Activated naive CD8-positive, alpha-beta T cell treated with anti-CD3 and anti-CD28 coated beads, Interleukin-2, amount 50 U/mL, for 24 hours (primary cell): ENCODE data around the gene CREB5.
"Not testable (repeated sequence)": the region's sequence is repeated elsewhere in the genome, so short reads cannot be mapped to it uniquely, and the experiment has no call there.

Experiments
- ATAC-seq: fragments of 150-1000 bp; cut with Tn5 transposase; one replicate; pipeline ENCODE4 v1.10.0; 2021
- DNase-seq: peaks from one replicate; pipeline ENCODE4 v3.0.0; 2021
- H3K27ac Mint-ChIP-seq: one replicate; pipeline ENCODE4 v1.8.0; 2021; ENCODE audit warnings: mild to moderate bottlenecking, mixed read lengths
- H3K27me3 Mint-ChIP-seq: one replicate; pipeline ENCODE4 v1.8.0; 2021; ENCODE audit warnings: mixed read lengths
- H3K36me3 Mint-ChIP-seq: one replicate; pipeline ENCODE4 v1.8.0; 2021; ENCODE audit warnings: low read depth, mixed read lengths
- H3K4me1 Mint-ChIP-seq: one replicate; pipeline ENCODE4 v1.8.0; 2021; ENCODE audit warnings: mixed read lengths
- H3K4me3 Mint-ChIP-seq: one replicate; pipeline ENCODE4 v1.8.0; 2021; ENCODE audit warnings: mild to moderate bottlenecking, moderate library complexity, mixed read lengths
- H3K9me3 Mint-ChIP-seq: one replicate; pipeline ENCODE4 v1.8.0; 2021; ENCODE audit warnings: mixed read lengths

The CREB5 gene

DNA sequence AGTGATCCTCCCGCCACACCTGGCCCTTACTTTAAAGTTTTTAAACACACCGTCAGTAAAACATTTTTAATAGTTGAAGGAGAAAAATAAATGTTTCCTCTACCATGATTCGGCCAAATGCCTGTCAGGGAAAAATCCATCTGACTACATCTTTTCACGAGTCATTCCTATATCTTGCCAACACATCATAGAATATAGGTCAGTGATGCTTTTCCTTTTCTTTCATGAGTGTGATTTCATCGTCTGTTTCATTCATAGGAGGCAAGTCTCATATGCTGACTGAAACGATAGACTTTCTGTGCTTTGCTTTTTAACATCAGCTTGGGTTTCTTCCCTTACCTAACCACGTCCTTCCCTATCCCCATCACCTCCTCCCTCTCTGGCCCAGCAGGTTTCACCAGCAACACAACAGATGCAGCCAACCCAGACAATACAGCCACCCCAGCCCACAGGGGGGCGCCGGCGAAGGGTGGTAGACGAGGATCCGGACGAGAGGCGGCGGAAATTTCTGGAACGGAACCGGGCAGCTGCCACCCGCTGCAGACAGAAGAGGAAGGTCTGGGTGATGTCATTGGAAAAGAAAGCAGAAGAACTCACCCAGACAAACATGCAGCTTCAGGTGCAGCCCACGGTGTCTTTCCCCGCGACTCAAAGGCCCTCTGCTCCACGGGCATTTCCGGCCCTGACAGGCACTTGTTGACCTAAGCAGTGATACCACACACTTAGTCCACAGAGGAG is 396.6 kb downstream of the CREB5 start:
- Mint-ChIP-seq H3K27ac (peak overlapping the region; percentile 23), H3K27me3 (no peaks in the 10 kb centered on the region), H3K9me3 (peaks cover 4% of the 10 kb centered on the region), H3K4me1 (peaks cover 3% of the 10 kb centered on the region), H3K4me3 (no peak overlapping the region), H3K36me3 (no peaks in the 10 kb centered on the region)
- DNase-seq (no peak), ATAC-seq (no peak)

DNA sequence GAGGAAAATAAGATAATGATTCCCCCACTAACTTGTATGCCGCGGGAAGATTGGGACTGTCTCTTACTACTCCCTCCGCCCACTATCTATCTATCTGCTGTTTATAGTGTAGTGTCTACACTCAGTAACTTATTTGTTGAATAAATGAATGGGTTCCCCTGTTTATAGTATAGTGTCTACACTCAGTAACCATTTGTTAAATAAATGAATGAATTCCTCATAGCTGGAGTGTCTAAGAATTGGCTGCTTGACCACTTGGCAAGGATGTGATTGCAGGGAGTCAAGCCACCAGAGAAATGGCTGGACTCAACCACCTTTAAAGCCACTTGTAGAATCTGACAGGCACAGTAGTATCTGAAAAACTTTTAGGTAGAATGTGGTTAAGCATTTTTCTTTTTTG is 398.7 kb downstream of the CREB5 start:
- Mint-ChIP-seq H3K27me3 (no peaks in the 10 kb centered on the region), H3K4me3 (no peak overlapping the region), H3K9me3 (no peaks in the 10 kb centered on the region), H3K36me3 (no peaks in the 10 kb centered on the region), H3K27ac (no peak overlapping the region), H3K4me1 (peaks cover 3% of the 10 kb centered on the region)
- ATAC-seq, result no peak
- no peak for DNase-seq

DNA sequence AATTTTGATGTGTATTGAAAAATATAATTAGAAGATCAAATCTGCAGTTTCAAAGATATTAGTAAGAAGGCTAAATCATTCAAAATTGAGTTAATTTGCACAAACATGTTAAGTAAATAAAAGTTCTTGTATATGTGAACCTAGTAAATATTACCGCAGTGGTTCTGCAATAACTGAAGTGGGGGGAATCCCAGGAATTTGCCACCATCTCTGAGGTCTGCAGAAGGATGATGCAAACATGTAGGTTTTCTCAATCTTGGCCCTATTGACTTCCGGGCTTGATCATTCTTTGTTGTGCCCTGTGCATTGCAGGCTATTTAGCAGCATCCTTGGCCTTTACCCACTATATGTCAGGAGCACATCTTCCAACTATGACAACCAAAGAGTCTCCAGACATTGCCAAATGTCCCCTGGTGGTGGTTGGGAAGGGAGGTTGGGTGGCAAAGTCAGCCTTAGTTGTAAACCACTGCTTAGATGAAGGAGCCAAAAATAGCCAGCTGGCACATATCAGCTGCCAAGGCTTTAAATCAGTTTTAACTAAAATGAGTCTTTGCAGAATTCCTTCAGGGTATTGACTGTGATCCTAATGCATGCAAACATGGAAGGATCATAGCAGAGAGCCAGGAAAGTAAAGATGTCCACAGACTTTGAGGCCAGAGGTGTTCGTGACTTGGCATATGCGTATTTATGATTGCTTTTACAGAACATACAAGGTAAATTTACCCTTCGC is 399.5 kb downstream of the CREB5 start:
- DNase-seq (no peak), ATAC-seq (no peak)
- H3K27ac Mint-ChIP-seq, result no peak overlapping the region
- peaks cover 5% of the 10 kb centered on the region for H3K4me1 Mint-ChIP-seq
- no peaks in the 10 kb centered on the region for H3K9me3 Mint-ChIP-seq
- no peak overlapping the region for H3K4me3 Mint-ChIP-seq
- H3K36me3 Mint-ChIP-seq, result no peaks in the 10 kb centered on the region
- no peaks in the 10 kb centered on the region for H3K27me3 Mint-ChIP-seq

DNA sequence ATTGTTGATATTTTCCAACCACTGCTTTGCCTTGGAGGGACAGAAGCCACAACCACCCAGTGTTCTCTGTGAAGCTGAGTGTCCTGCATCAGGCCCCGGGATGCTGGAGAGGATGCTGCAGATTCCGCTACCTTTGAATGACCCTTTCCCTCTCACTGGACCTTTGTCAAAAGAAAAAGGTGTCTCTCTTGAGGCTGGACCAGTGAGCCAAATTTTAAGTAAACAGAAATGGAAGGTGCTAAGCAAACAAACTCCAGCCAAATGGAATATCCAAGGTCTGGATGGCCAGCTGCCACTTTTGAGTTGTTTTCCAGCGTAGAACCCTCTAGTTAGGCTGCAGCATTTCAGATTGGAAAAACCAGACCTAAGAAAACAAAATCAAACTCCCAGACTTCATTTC is 400.3 kb downstream of the CREB5 start:
- no peaks in the 10 kb centered on the region for H3K36me3 Mint-ChIP-seq
- H3K27ac Mint-ChIP-seq, result no peak overlapping the region
- H3K9me3 Mint-ChIP-seq, result no peaks in the 10 kb centered on the region
- no peak overlapping the region for H3K4me3 Mint-ChIP-seq
- H3K27me3 Mint-ChIP-seq, result no peaks in the 10 kb centered on the region
- peaks cover 5% of the 10 kb centered on the region for H3K4me1 Mint-ChIP-seq
- DNase-seq, result no peak
- no peak for ATAC-seq

DNA sequence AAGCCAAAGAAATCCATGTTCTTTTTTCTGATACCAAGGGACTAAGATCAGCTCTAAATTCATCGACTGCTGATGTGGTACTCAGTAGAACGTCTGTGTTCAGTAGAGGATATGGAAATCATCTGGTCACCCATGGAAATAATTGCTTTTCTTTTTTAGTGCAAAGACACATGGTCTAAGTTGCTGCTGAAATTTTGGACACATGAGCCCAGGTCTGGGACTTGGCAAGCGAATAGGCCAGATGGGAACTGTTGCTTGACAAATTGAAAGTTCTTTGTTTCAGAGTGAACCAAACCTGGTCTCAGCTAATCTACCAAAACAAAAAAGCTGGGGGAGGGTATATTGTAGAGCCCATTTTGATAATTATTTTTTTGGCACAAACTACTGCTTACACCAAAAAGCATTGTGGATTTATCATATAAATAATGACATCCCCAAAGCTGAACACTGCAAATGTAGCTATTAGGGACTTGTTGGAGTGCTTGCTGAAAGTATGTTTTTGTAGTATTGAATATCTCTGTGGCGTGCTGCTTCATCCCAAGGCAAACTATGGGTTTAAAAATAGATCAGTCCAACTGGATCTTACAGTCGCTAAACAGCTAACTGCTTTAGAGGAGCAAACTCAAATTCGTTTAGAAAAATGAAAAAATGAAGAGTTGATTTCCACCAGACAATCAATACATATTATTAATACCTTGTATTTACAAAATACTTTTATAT is 401.1 kb downstream of the CREB5 start:
- ATAC-seq, result no peak
- Mint-ChIP-seq H3K27ac (no peak overlapping the region), H3K36me3 (no peaks in the 10 kb centered on the region), H3K4me1 (peaks cover 5% of the 10 kb centered on the region), H3K4me3 (no peak overlapping the region), H3K27me3 (no peaks in the 10 kb centered on the region), H3K9me3 (no peaks in the 10 kb centered on the region)
- no peak for DNase-seq

DNA sequence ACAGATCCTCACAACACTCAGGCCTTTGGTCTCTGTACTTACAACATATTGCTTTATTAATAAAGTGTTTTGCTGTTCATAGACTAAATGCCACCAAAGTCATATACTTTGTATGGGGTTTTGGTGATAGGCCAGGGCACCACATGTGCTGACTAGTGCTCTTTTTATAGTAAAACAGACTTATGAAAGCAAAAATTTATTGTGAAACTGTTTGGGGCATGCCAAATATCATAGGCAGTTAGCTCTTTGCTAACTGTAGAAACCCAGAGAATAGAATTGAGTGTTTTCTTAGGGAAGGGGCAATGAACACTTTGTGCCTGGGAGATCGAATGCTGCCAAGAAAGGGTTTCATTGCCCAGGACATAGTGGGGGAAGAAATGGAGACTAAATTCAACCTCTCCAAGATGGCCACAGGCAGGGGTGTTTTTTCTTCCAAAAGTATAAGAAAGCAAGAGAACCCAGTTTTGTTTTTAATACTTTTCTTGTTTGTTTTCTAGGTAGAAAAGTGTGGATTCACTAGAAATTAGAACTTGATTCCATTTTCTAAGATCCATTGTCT is 403.1 kb downstream of the CREB5 start:
- peaks cover 3% of the 10 kb centered on the region for H3K4me1 Mint-ChIP-seq
- ATAC-seq (no peak), DNase-seq (no peak)
- no peak overlapping the region for H3K27ac Mint-ChIP-seq
- H3K36me3 Mint-ChIP-seq, result no peaks in the 10 kb centered on the region
- H3K9me3 Mint-ChIP-seq, result no peaks in the 10 kb centered on the region
- H3K27me3 Mint-ChIP-seq, result no peaks in the 10 kb centered on the region
- H3K4me3 Mint-ChIP-seq, result no peak overlapping the region

DNA sequence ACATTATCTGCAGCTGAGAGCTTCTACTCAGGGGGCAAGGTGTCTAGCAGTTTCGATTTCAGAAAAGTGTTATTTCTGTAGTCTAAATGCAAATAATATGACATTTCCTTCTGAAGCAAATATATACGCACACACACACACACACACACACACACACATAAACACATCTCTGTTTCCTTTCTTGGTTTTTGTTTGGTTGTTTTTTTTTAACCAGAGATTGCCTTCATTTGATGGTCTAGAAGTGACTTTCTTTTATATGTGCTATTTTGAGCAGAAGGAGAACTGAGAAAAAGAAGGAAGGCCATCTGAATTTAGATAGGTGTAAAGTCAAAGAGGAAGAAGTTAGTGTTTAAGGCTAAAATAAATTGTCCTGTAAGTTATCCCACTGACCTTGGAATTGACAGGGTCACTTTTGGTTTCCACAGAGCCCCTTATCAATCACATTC is 403.6 kb downstream of the CREB5 start:
- Mint-ChIP-seq H3K27ac (no peak overlapping the region), H3K36me3 (no peaks in the 10 kb centered on the region), H3K4me3 (no peak overlapping the region), H3K27me3 (no peaks in the 10 kb centered on the region), H3K4me1 (peaks cover 3% of the 10 kb centered on the region), H3K9me3 (no peaks in the 10 kb centered on the region)
- no peak for DNase-seq
- no peak for ATAC-seq

DNA sequence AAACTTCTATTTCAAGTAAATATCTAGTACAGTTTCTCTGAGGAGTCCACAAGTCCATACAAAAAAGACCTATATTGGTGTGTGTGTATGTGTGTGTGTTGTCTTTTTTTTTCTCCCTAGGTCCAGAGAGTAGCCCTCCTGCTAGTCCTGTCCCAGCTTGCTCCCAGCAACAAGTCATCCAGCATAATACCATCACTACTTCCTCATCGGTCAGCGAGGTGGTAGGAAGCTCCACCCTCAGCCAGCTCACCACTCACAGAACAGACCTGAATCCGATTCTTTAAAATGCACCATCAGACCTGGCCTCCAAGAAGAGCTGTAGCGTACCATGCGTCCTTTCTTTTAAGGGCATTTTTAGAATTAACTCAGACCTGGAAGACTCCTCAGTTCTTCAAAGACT is 406.7 kb downstream of the CREB5 start:
- DNase-seq (no peak), ATAC-seq (no peak)
- Mint-ChIP-seq H3K9me3 (no peaks in the 10 kb centered on the region), H3K4me1 (peaks cover 3% of the 10 kb centered on the region), H3K27ac (no peak overlapping the region), H3K27me3 (peaks cover 2% of the 10 kb centered on the region), H3K36me3 (no peaks in the 10 kb centered on the region), H3K4me3 (no peak overlapping the region)

DNA sequence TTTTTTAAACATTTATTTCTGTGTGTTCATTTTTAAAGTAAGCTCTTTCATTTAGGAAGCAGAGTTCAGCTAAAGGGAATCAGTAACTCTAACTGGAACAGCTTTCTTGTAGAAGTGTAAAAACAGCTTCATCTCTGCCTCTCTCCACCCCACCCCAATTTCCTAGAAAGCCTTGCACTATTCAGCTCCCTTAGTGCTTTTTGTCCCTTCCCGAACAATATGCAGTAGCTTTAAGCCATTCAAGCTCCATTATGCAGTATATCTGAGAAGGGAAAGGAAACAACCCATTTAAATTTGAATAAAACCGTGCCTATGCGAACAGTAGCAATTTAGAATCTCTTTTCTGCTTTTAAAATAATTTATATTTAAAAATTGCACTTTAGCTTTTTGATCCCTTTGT is 411.3 kb downstream of the CREB5 start:
- Mint-ChIP-seq H3K4me3 (no peak overlapping the region), H3K36me3 (no peaks in the 10 kb centered on the region), H3K27ac (no peak overlapping the region), H3K4me1 (no peaks in the 10 kb centered on the region), H3K27me3 (peaks cover 16% of the 10 kb centered on the region), H3K9me3 (no peaks in the 10 kb centered on the region)
- DNase-seq, result no peak
- ATAC-seq, result no peak

DNA sequence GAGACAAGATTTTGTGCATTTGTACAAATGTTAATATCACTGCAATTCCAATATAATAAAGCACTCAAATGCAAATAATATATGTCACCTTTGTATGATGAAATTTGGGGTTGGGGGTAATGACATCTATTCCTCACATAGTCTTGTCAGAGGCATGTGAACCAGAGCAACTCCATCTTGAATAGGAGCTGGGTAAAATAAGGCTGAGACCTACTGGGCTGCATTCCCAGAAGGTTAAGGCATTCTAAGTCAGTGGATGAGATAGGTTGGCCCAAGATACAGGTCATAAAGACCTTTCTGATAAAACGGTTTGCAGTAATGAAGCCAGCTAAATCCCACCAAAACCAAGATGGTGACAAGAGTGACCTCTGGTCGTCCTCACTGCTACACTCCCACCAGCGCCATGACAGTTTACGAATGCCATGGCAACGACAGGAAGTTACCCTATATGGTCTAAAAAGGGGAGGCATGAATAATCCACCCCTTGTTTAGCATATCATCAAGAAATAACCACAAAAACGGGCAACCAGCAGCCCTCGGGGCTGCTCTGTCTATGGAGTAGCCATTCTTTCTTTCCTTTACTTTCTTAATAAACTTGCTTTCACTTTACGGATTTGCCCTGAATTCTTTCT is 413.6 kb downstream of the CREB5 start:
- H3K4me1 Mint-ChIP-seq, H3K27ac Mint-ChIP-seq, H3K4me3 Mint-ChIP-seq: not testable (repeated sequence)

DNA sequence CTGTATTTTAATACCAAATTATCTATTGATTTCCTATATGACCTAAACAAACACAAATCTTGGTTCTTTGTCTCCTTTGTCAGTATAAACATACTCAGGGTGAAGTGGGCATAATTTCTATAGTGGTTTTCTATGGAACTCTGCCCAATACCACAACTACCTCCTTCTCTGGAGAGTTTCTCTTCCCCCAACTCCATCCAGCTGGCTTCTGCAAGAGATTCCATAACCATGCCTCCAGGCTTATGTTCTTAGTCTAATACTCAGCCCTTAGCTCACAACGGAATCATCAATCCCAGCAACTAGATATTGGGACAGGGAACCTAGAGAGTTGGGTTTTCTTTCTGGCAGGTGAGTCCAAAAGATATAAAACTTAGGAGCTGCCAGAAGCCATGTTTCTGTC is 418.5 kb downstream of the CREB5 start:
- Mint-ChIP-seq H3K27ac (no peak overlapping the region), H3K36me3 (no peaks in the 10 kb centered on the region), H3K27me3 (peaks cover 11% of the 10 kb centered on the region), H3K4me3 (no peak overlapping the region), H3K9me3 (no peaks in the 10 kb centered on the region), H3K4me1 (no peaks in the 10 kb centered on the region)
- ATAC-seq (no peak), DNase-seq (no peak)

More for the DNA sequence above, 413.6 kb downstream of the CREB5 start:
- peaks cover 16% of the 10 kb centered on the region for H3K27me3 Mint-ChIP-seq
- not testable (repeated sequence) for H3K36me3 Mint-ChIP-seq, ATAC-seq, H3K9me3 Mint-ChIP-seq, DNase-seq

DNA sequence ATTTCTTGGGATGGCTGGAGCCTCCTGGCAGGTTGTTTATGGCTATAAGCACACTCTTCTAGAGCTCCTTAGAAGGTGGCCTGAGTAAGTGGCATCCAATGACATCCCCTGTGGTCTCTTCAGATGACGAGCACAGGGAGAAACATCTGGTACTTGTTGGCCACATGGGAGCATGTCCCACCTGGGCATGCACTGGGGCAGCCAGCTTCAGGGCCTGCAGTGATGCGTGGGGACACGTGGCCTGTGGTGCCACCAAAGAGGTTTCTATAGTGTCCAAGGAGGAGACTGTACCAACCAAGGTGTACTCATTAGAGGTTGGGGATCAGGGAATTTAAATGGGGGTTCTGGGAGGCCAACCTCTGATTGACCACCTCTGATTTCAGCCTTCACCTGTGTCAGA is 420.4 kb downstream of the CREB5 start:
- DNase-seq (no peak), ATAC-seq (no peak)
- Mint-ChIP-seq H3K9me3 (no peaks in the 10 kb centered on the region), H3K27ac (no peak overlapping the region), H3K4me1 (no peaks in the 10 kb centered on the region), H3K27me3 (peaks cover 2% of the 10 kb centered on the region), H3K4me3 (no peak overlapping the region), H3K36me3 (no peaks in the 10 kb centered on the region)

DNA sequence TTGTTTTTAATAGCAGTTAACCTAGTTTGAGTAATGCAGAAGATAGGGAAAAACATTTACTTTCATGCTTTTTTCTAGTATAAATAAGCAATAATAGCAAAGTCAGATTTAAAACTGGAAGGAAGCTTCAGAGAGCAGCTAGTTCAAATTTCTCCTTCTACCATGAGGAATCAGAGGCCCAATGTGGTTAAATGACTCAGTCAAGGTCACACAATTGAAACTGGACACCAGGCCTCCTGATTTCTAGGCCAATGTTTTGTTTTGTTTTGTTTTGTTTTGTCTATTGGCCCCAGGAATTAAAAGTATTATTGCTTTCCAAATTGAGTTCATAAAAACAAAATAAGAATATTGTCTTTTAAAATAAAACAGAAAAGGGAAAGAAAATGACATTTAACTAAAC is 423.5 kb downstream of the CREB5 start:
- no peak overlapping the region for H3K4me3 Mint-ChIP-seq
- H3K36me3 Mint-ChIP-seq, result no peaks in the 10 kb centered on the region
- DNase-seq (no peak), ATAC-seq (no peak)
- H3K27ac Mint-ChIP-seq, result no peak overlapping the region
- no peaks in the 10 kb centered on the region for H3K4me1 Mint-ChIP-seq
- H3K9me3 Mint-ChIP-seq, result no peaks in the 10 kb centered on the region
- no peaks in the 10 kb centered on the region for H3K27me3 Mint-ChIP-seq

DNA sequence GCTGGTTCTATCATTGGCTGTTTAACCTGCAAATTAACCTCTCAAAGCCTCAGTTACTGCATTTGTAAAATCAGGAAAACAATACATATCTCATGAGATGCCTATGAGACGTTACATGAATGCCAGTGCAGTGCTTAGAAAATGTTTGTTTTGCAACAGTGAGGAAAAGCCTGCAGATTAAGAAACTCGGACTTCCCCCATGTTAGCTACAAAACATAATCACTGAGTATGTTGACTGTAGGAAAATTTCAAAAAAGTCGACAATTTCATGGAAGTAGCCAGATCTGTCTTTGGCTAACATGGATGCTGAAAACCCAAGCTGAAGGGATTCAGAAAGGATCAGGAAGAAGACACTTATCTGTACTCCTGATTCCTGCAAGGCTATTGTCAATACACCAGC is 424.4 kb downstream of the CREB5 start:
- no peaks in the 10 kb centered on the region for H3K9me3 Mint-ChIP-seq
- no peaks in the 10 kb centered on the region for H3K27me3 Mint-ChIP-seq
- DNase-seq, result no peak
- no peak overlapping the region for H3K27ac Mint-ChIP-seq
- no peak overlapping the region for H3K4me3 Mint-ChIP-seq
- no peak for ATAC-seq
- H3K36me3 Mint-ChIP-seq, result no peaks in the 10 kb centered on the region
- no peaks in the 10 kb centered on the region for H3K4me1 Mint-ChIP-seq
